ENCODE measurements around the gene FAAP100.

FAAP100 gene

GRCh38 chr17:81575836-81576235 lies 23.7 kb upstream of the FAAP100 start:
- DNase-seq = no peak

- DNase-seq = no peak
These were observed 22.4 kb upstream of the FAAP100 start for GRCh38 chr17:81574643-81574956.

- no peak for DNase-seq
These were observed 21.9 kb upstream of the FAAP100 start for GRCh38 chr17:81573794-81574642.

GRCh38 chr17:81572563-81573168 lies 20.5 kb upstream of the FAAP100 start:
- DNase-seq = no peak

GRCh38 chr17:81570964-81571363 lies 18.8 kb upstream of the FAAP100 start:
- no peak for DNase-seq

DNA sequence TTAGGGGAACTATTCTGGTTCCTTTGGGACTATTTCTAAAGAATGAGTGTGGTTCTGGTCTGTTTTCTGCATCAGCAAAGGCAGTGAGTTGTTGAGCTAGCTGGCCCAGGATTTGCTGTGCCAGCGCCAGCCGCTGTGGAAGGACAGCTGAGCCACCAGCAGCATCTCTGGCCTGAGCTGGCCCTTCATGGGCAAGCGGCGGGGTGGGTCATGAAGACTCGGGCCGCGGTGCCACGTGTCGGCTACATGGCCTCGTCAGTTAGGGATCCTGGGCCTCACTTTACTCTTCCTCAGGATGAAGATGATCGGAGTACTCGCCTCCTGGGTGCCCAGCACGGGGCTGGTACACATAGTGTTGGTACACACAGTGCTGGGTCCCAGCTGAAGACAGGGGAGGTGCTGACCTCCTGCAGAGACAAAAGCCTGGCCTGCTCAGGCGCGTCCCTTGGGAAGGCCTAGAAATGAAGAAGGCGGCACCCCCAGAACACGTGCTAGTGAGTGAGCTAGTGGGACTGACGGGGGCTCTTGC lies 17.9 kb upstream of the FAAP100 start:
- no peak for DNase-seq

DNA sequence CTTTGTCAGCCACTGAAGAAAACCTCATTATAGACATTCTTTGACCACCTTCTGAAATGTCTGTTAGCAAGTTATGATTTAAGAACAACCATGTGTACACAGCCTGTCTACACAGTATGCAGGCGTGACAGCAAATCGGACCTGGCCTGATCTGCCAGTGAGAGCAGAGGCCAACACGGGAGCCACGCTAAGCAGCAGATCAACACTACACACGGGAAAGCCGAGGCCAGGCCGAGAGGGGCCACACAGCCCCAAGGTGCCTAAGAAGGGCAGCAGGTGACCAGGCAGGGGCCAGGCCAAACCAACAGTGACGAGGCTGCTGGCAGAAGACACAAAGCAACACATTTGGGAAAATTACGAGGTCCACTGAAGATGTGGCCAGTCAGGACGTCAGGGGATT lies 16.3 kb upstream of the FAAP100 start:
- DNase-seq = no peak

- DNase-seq = no peak
These were observed 15.0 kb upstream of the FAAP100 start for GRCh38 chr17:81567191-81567590.

- no peak for DNase-seq
These were observed 14.4 kb upstream of the FAAP100 start for GRCh38 chr17:81566461-81567126.

DNA sequence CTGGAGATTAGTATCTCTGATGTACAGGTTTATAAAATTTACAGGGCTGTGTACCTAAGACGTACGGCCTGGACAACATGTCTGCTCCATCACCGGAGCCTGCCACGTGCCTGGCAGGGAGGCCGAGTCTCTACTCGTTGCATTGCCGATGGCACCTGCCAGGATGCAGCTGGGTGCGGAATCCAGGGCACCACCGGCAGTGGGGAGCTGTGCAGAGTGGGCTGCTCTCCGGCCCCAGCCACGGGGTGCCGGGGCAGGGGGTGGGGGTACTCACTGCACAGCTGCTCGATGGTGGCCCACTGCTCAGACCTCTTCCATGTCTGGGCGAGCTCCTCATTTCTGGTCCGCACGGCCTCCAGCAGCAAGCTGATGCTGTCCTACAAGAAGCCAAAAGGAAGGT lies 13.1 kb upstream of the FAAP100 start:
- no peak for DNase-seq

GRCh38 chr17:81564778-81565177 lies 12.6 kb upstream of the FAAP100 start:
- DNase-seq = no peak

DNA sequence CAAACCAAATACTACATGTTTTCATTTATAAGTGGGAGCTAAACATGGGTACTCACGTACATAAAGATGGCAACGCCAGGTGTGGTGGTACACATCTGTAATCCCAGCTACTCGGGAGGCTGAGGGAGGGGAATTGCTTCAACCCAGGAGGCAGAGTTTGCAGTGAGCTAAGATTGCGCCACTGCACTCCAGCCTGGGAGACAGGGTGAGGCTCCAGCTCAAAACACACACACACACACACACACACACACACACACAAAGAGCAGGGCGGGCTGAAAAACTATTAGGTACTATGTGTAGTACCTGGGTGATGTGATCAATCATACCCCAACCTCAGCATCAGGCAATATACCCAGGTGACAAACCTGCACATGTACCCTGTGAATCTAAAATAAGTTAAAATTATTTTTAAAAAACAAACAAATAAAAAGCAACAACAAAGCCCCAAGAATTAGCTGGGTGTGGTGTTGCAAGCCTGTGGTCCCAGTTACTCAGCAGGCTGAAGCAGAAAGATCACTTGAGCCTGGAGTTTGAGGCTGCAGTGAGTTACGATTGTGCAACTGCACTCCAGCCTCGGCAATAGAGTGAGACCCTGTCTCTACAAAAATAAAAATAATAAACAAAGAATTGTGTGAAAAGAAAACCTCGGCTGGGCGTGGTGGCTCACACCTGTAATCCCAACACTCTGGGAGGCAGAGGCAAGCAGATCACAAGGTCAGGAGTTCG lies 11.9 kb upstream of the FAAP100 start:
- DNase-seq = no peak

DNA sequence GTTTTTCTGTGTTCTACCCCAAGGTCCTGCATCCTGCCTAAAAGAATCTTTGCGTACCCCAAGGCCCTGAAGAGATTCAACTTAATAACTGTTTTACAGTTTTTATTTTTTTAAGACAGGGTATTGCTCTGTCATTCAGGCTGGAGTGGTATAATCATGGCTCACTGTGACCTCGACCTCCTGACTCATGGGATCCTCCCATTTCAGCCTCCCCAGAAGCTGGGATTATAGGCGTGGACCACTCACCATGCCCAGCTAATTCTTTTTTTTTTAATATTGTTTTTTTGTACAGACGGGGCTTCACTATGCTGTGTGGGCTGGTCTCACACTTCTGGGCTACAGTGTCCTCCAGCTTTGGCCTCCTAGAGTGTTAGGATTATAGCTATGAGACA lies 9.3 kb upstream of the FAAP100 start:
- DNase-seq = no peak

- DNase-seq = no peak
These were observed 7.0 kb upstream of the FAAP100 start for GRCh38 chr17:81558941-81559806.

- no peak for DNase-seq
These were observed 5.9 kb upstream of the FAAP100 start for GRCh38 chr17:81558115-81558468.

GRCh38 chr17:81557276-81558114 lies 5.3 kb upstream of the FAAP100 start:
- no peak for DNase-seq

DNA sequence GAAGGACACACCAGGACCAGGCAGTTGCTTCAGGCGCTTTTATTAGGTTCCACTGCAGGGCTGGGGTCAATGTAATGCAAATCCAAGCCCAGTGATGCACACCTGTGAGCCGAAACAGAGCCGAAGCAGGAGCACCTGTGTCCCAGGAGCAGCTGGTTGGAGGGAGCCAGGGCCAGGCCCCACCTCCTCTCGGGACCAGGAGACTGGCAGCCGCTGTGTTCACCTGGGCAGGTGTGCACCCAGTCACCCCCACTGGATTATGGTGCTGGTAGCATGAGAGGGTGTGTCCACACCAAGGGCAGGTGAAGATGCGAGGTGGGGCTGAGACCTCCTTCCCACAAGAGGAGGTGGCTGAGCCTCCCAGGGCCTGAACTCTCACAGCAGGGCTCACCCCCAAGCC lies 4.7 kb upstream of the FAAP100 start:
- DNase-seq = no peak

- DNase-seq = no peak
These were observed 4.1 kb upstream of the FAAP100 start for GRCh38 chr17:81556175-81556691.

- no peak for DNase-seq
These were observed 1.5 kb upstream of the FAAP100 start for GRCh38 chr17:81553616-81554181.

DNA sequence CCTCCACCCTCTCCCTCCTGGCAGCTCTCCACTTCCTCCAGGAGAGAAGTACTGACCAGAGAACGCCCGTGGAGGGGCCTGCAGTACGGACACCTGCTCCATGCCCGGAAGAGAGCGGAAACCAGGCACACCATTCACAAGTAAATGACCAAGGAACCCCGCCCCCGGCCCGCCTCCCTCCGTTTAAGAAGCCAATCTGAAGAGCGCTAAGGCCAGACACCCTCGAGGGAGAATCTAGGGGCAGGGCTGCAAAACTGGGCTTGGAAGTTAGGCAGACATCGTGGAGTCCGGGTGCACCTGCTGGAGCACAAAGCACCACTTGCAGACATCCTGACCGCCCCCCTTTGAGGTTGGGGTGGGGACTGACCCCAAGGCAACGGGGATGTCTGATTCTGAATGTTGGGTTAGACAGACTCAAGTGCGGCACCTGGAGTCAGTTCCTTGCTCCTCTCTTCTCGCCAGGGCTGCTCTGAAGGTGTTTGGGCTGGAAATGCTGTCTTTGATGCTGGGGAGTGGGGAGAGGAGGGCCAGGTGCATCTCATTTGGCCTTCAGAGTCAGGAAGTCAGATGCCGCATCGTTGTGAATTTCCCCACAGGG lies 964 bp upstream of the FAAP100 start:
- peak; percentile 53 for DNase-seq
